Activated CD4-positive, alpha-beta T cell treated with anti-CD3 and anti-CD28 coated beads, Interleukin-2, amount 50 U/mL, for 4 hours (primary cell): Measurements from ENCODE around the gene EMX1.

Source experiments
- DNase-seq, 2 experiments: peaks; one replicate each; pipeline ENCODE4 v3.0.0-alpha.2; 2020

Gene EMX1

GRCh38 chr2:72945450-72946019 lies 28.2 kb downstream of the EMX1 start:
- no peak for DNase-seq

- DNase-seq = no peak
These were observed 29.1 kb downstream of the EMX1 start for GRCh38 chr2:72946466-72946865.

- no peak for DNase-seq
These were observed 30.9 kb downstream of the EMX1 start for GRCh38 chr2:72947952-72948830.

GRCh38 chr2:72949045-72949444 lies 31.7 kb downstream of the EMX1 start:
- no peak for DNase-seq

GRCh38 chr2:72949642-72950041 lies 32.3 kb downstream of the EMX1 start:
- DNase-seq = no peak

GRCh38 chr2:72950558-72951255 lies 33.4 kb downstream of the EMX1 start:
- no peak for DNase-seq

- no peak for DNase-seq
These were observed 34.2 kb downstream of the EMX1 start for GRCh38 chr2:72951303-72952095.

- DNase-seq = no peak
These were observed 34.9 kb downstream of the EMX1 start for GRCh38 chr2:72952110-72952823.

GRCh38 chr2:72952961-72953360 lies 35.6 kb downstream of the EMX1 start:
- no peak for DNase-seq

- DNase-seq = no peak
These were observed 36.2 kb downstream of the EMX1 start for GRCh38 chr2:72953528-72953927.

- no peak for DNase-seq
These were observed 36.7 kb downstream of the EMX1 start for GRCh38 chr2:72953976-72954375.

GRCh38 chr2:72954376-72955227 lies 37.3 kb downstream of the EMX1 start:
- DNase-seq = no peak

- no peak for DNase-seq
These were observed 38.1 kb downstream of the EMX1 start for GRCh38 chr2:72955228-72956049.

- DNase-seq = no peak
These were observed 38.7 kb downstream of the EMX1 start for GRCh38 chr2:72956050-72956395.

GRCh38 chr2:72956936-72957335 lies 39.6 kb downstream of the EMX1 start:
- no peak for DNase-seq

GRCh38 chr2:72958542-72959385 lies 41.4 kb downstream of the EMX1 start:
- no peak for DNase-seq

- DNase-seq = no peak
These were observed 42.2 kb downstream of the EMX1 start for GRCh38 chr2:72959554-72959953.

GRCh38 chr2:72959995-72960981 lies 43.0 kb downstream of the EMX1 start:
- no peak for DNase-seq
